ENCODE results near the gene IRAG1.

The IRAG1 gene

GRCh38 chr11:10719616-10720015, 26.1 kb upstream of the IRAG1 start:
- no peak overlapping the region for H3K27ac Mint-ChIP-seq
- DNase-seq, result no peak
- peaks cover 15% of the 10 kb centered on the region for H3K27me3 Mint-ChIP-seq
- H3K36me3 Mint-ChIP-seq (ENCODE audit: low read depth), result no peaks in the 10 kb centered on the region
- no peaks in the 10 kb centered on the region for H3K4me1 Mint-ChIP-seq (ENCODE audit: low read depth)
- H3K9me3 Mint-ChIP-seq, result no peaks in the 10 kb centered on the region
- no peak overlapping the region for H3K4me3 Mint-ChIP-seq

GRCh38 chr11:10716543-10717259, 23.1 kb upstream of the IRAG1 start:
- no peaks in the 10 kb centered on the region for H3K36me3 Mint-ChIP-seq (ENCODE audit: low read depth)
- H3K4me1 Mint-ChIP-seq (ENCODE audit: low read depth), result no peaks in the 10 kb centered on the region
- no peak overlapping the region for H3K27ac Mint-ChIP-seq
- peaks cover 2% of the 10 kb centered on the region for H3K27me3 Mint-ChIP-seq
- no peak for DNase-seq
- H3K9me3 Mint-ChIP-seq, result no peaks in the 10 kb centered on the region
- no peak overlapping the region for H3K4me3 Mint-ChIP-seq

GRCh38 chr11:10716122-10716521, 22.6 kb upstream of the IRAG1 start:
- DNase-seq, result no peak

GRCh38 chr11:10715571-10715970, 22.0 kb upstream of the IRAG1 start:
- no peak for DNase-seq
- H3K27me3 Mint-ChIP-seq, result no peaks in the 10 kb centered on the region
- H3K36me3 Mint-ChIP-seq (ENCODE audit: low read depth), result no peaks in the 10 kb centered on the region
- no peak overlapping the region for H3K4me3 Mint-ChIP-seq
- H3K27ac Mint-ChIP-seq, result no peak overlapping the region
- H3K4me1 Mint-ChIP-seq (ENCODE audit: low read depth), result no peaks in the 10 kb centered on the region
- no peaks in the 10 kb centered on the region for H3K9me3 Mint-ChIP-seq

More at GRCh38 chr11:10716122-10716521, 22.6 kb upstream of the IRAG1 start:
- no peaks in the 10 kb centered on the region for H3K36me3 Mint-ChIP-seq (ENCODE audit: low read depth)
- no peaks in the 10 kb centered on the region for H3K27me3 Mint-ChIP-seq
- no peak overlapping the region for H3K4me3 Mint-ChIP-seq
- H3K4me1 Mint-ChIP-seq (ENCODE audit: low read depth), result no peaks in the 10 kb centered on the region
- no peak overlapping the region for H3K27ac Mint-ChIP-seq
- no peaks in the 10 kb centered on the region for H3K9me3 Mint-ChIP-seq

- H3K4me1 Mint-ChIP-seq (ENCODE audit: low read depth), result no peaks in the 10 kb centered on the region
- H3K27ac Mint-ChIP-seq, result no peak overlapping the region
- no peak for DNase-seq
- no peaks in the 10 kb centered on the region for H3K27me3 Mint-ChIP-seq
- no peaks in the 10 kb centered on the region for H3K9me3 Mint-ChIP-seq
- no peak overlapping the region for H3K4me3 Mint-ChIP-seq
- no peaks in the 10 kb centered on the region for H3K36me3 Mint-ChIP-seq (ENCODE audit: low read depth)
Measured at GRCh38 chr11:10709299-10710086, 15.9 kb upstream of the IRAG1 start.

- H3K27me3 Mint-ChIP-seq, result no peaks in the 10 kb centered on the region
- H3K4me3 Mint-ChIP-seq, result no peak overlapping the region
- no peaks in the 10 kb centered on the region for H3K36me3 Mint-ChIP-seq (ENCODE audit: low read depth)
- H3K9me3 Mint-ChIP-seq, result no peaks in the 10 kb centered on the region
- H3K4me1 Mint-ChIP-seq (ENCODE audit: low read depth), result no peaks in the 10 kb centered on the region
- DNase-seq, result no peak
- H3K27ac Mint-ChIP-seq, result no peak overlapping the region
Measured at GRCh38 chr11:10708131-10708530, 14.6 kb upstream of the IRAG1 start.

GRCh38 chr11:10701982-10702381, 8.4 kb upstream of the IRAG1 start:
- no peak for DNase-seq
- Mint-ChIP-seq H3K27me3 (peaks cover 4% of the 10 kb centered on the region), H3K4me3 (no peak overlapping the region), H3K36me3 (ENCODE audit: low read depth) (no peaks in the 10 kb centered on the region), H3K27ac (no peak overlapping the region), H3K9me3 (no peaks in the 10 kb centered on the region), H3K4me1 (ENCODE audit: low read depth) (no peaks in the 10 kb centered on the region)

- H3K4me3 Mint-ChIP-seq, result no peak overlapping the region
- no peak for DNase-seq
- no peaks in the 10 kb centered on the region for H3K4me1 Mint-ChIP-seq (ENCODE audit: low read depth)
- no peak overlapping the region for H3K27ac Mint-ChIP-seq
- H3K36me3 Mint-ChIP-seq (ENCODE audit: low read depth), result no peaks in the 10 kb centered on the region
- no peaks in the 10 kb centered on the region for H3K9me3 Mint-ChIP-seq
- H3K27me3 Mint-ChIP-seq, result peaks cover 5% of the 10 kb centered on the region
Measured at GRCh38 chr11:10699072-10699471, 5.5 kb upstream of the IRAG1 start.

- Mint-ChIP-seq H3K4me3 (no peak overlapping the region), H3K27me3 (peaks cover 7% of the 10 kb centered on the region), H3K27ac (no peak overlapping the region), H3K36me3 (ENCODE audit: low read depth) (no peaks in the 10 kb centered on the region), H3K9me3 (no peaks in the 10 kb centered on the region), H3K4me1 (ENCODE audit: low read depth) (no peaks in the 10 kb centered on the region)
- no peak for DNase-seq
Measured at GRCh38 chr11:10697323-10697620, 3.7 kb upstream of the IRAG1 start.

- Mint-ChIP-seq H3K4me3 (no peak overlapping the region), H3K27me3 (peaks cover 12% of the 10 kb centered on the region), H3K4me1 (ENCODE audit: low read depth) (no peaks in the 10 kb centered on the region), H3K9me3 (no peaks in the 10 kb centered on the region), H3K36me3 (ENCODE audit: low read depth) (no peaks in the 10 kb centered on the region), H3K27ac (no peak overlapping the region)
- DNase-seq, result no peak
Measured at GRCh38 chr11:10696468-10697322, 3.1 kb upstream of the IRAG1 start.

- DNase-seq, result no peak
- Mint-ChIP-seq H3K4me1 (ENCODE audit: low read depth) (no peaks in the 10 kb centered on the region), H3K27me3 (peaks cover 21% of the 10 kb centered on the region), H3K27ac (no peak overlapping the region), H3K36me3 (ENCODE audit: low read depth) (no peaks in the 10 kb centered on the region), H3K9me3 (no peaks in the 10 kb centered on the region), H3K4me3 (no peak overlapping the region)
Measured at GRCh38 chr11:10695833-10696232, 2.3 kb upstream of the IRAG1 start.

GRCh38 chr11:10694486-10695239, 1.1 kb upstream of the IRAG1 start:
- Mint-ChIP-seq H3K9me3 (no peaks in the 10 kb centered on the region), H3K27ac (no peak overlapping the region), H3K36me3 (ENCODE audit: low read depth) (no peaks in the 10 kb centered on the region), H3K27me3 (peaks cover 22% of the 10 kb centered on the region), H3K4me3 (no peak overlapping the region), H3K4me1 (ENCODE audit: low read depth) (no peaks in the 10 kb centered on the region)
- DNase-seq, result no peak

GRCh38 chr11:10692531-10693115, 932 bp downstream of the IRAG1 start:
- no peaks in the 10 kb centered on the region for H3K36me3 Mint-ChIP-seq (ENCODE audit: low read depth)
- DNase-seq, result no peak
- H3K27ac Mint-ChIP-seq, result no peak overlapping the region
- H3K4me1 Mint-ChIP-seq (ENCODE audit: low read depth), result no peaks in the 10 kb centered on the region
- H3K4me3 Mint-ChIP-seq, result no peak overlapping the region
- H3K27me3 Mint-ChIP-seq, result peaks cover 22% of the 10 kb centered on the region
- no peaks in the 10 kb centered on the region for H3K9me3 Mint-ChIP-seq

- no peak overlapping the region for H3K27ac Mint-ChIP-seq
- H3K4me3 Mint-ChIP-seq, result no peak overlapping the region
- no peaks in the 10 kb centered on the region for H3K36me3 Mint-ChIP-seq (ENCODE audit: low read depth)
- H3K9me3 Mint-ChIP-seq, result no peaks in the 10 kb centered on the region
- no peaks in the 10 kb centered on the region for H3K4me1 Mint-ChIP-seq (ENCODE audit: low read depth)
- peaks cover 20% of the 10 kb centered on the region for H3K27me3 Mint-ChIP-seq
- DNase-seq, result no peak
Measured at GRCh38 chr11:10688401-10688800, 5.2 kb downstream of the IRAG1 start.

All from activated T-cell treated with anti-CD3 and anti-CD28 coated beads, Interleukin-2, amount 50 U/mL, for 24 hours (primary cell).